ENCODE measurements around the gene CLIP2.

The CLIP2 gene

GRCh38 chr7:74289018-74289658 lies at the start of gene CLIP2:
CLIP2 (plus strand) TSS chr7:74289407; CDS start chr7:74317547, 28,140 bp downstream.
- POLR2A ChIA-PET, result interaction anchor here (0.7 to 1.7 kb wide), 5 partner anchors 9 to 76 kb away, joined by 4 to 10 read pairs (median 8); no protein-coding TSS in a partner anchor
- peaks cover 5% of the 10 kb centered on the region; the same call in 1 of the 2 replicates for H3K4me1 ChIP-seq (ENCODE audit: control insufficient read depth, insufficient read depth, low read length)
- TF ChIP-seq ZBTB26 (tag by site-specific recombination; optimal IDR thresholded peaks at IDR 0.05), result peak; percentile 23
- TF ChIP-seq PRDM2 (tag by site-specific recombination; IDR thresholded peaks at IDR 0.05; ENCODE audit: borderline replicate concordance), result no peak
- peak; percentile 30; the same call in 1 of the 2 replicates for TF ChIP-seq SP7 (tag by site-specific recombination; IDR thresholded peaks at IDR 0.05)
- TF ChIP-seq KLF8 (tag by site-specific recombination; IDR thresholded peaks at IDR 0.05), result 0 out of 2 replicates have a peak, but pooled peaks have one; percentile 13
- no peak for TF ChIP-seq HOXA7 (CRISPR knock-in tag; IDR thresholded peaks at IDR 0.05; ENCODE audit: borderline replicate concordance)
- no peak for TF ChIP-seq ZNF433 (tag by site-specific recombination; IDR thresholded peaks at IDR 0.05; ENCODE audit: low read depth)
- no peak for TF ChIP-seq ZBTB21 (tag by site-specific recombination; IDR thresholded peaks at IDR 0.05)
- TF ChIP-seq ZNF677 (tag by site-specific recombination; IDR thresholded peaks at IDR 0.05), result no peak
- TF ChIP-seq ZNF426 (tag by site-specific recombination; IDR thresholded peaks at IDR 0.05), result no peak
- 0 out of 2 replicates have a peak, but pooled peaks have one; percentile 21 for TF ChIP-seq SP3 (tag by site-specific recombination; IDR thresholded peaks at IDR 0.05)
- TF ChIP-seq AEBP2 (tag by site-specific recombination; IDR thresholded peaks at IDR 0.05; ENCODE audit: borderline replicate concordance), result no peak
- no peak for TF ChIP-seq ZBTB44 (tag by site-specific recombination; IDR thresholded peaks at IDR 0.05)
- no peak for TF ChIP-seq ZNF629 (tag by site-specific recombination; IDR thresholded peaks at IDR 0.05)
- no peak for TF ChIP-seq ZBTB1 (tag by site-specific recombination; IDR thresholded peaks at IDR 0.05)
- TF ChIP-seq ZFHX2 (tag by site-specific recombination; conservative IDR thresholded peaks at IDR 0.05), result peak; percentile 78
- TF ChIP-seq ZBTB8A (tag by site-specific recombination; IDR thresholded peaks at IDR 0.05), result no peak
- TF ChIP-seq ZNF529 (tag by site-specific recombination; IDR thresholded peaks at IDR 0.05; ENCODE audit: insufficient replicate concordance), result no peak
- TF ChIP-seq EGR2 (tag by site-specific recombination; IDR thresholded peaks at IDR 0.05; ENCODE audit: low read depth), result peak; percentile 45; the same call in 1 of the 2 replicates
- no peak for TF ChIP-seq HOXD13 (CRISPR knock-in tag; IDR thresholded peaks at IDR 0.05; ENCODE audit: borderline replicate concordance)
- no peak for TF ChIP-seq ZNF335 (tag by site-specific recombination; conservative IDR thresholded peaks at IDR 0.05)
- no peak for TF ChIP-seq OVOL3 (tag by site-specific recombination; IDR thresholded peaks at IDR 0.05)
- no peak for TF ChIP-seq ZNF133 (tag by site-specific recombination; IDR thresholded peaks at IDR 0.05)
- TF ChIP-seq ZNF10 (tag by site-specific recombination; IDR thresholded peaks at IDR 0.05), result no peak
- TF ChIP-seq ZNF24 (tag by site-specific recombination; IDR thresholded peaks at IDR 0.05), result no peak
- no peak for TF ChIP-seq ZNF76 (tag by site-specific recombination; IDR thresholded peaks at IDR 0.05; ENCODE audit: borderline replicate concordance, low read depth)
- TF ChIP-seq ZNF274 (IDR thresholded peaks at IDR 0.05; ENCODE audit: low read length), result no peak
- no peak for TF ChIP-seq ZNF274 (tag by site-specific recombination; IDR thresholded peaks at IDR 0.05; ENCODE audit: borderline replicate concordance)

More at GRCh38 chr7:74289018-74289658, at the start of gene CLIP2:
- Histone ChIP-seq H3K36me3 (ENCODE audit: control insufficient read depth in 2 of 2, insufficient read depth in 1 of 2, low read length in 2 of 2) (no peaks in the 10 kb centered on the region), H3K9me3 (ENCODE audit: control insufficient read depth, insufficient read depth, low read depth, low read length) (no peaks in the 10 kb centered on the region), H3K4me3 (ENCODE audit: low read depth, low read length) (peak within 1 kb of the TSS; percentile 56), H3K27ac (ENCODE audit: extremely low read depth, low read depth, low read length) (peak within 1 kb of the TSS; percentile 57; the same call in 1 of the 2 replicates)
- CTCF ChIA-PET, result interaction anchor here (0.7 to 2.3 kb wide), 4 partner anchors 13 to 278 kb away, joined by 3 to 10 read pairs (median 3); no protein-coding TSS in a partner anchor

Measured in HEK293 (cell line).